H1 (cell line): ENCODE measurements around the gene DNAJC10. TPM values are rescaled to one million over a fixed set of nuclear protein-coding genes. Genes with fewer than 3 reads are reported as not detected.

ENCODE experiments used
- CTCF ChIA-PET: fragments of 300-600 bp; sonication (Branson Sonifier 250); formaldehyde crosslinking; loops from one replicate; lab custom pipeline; 2021; ENCODE audit not compliant: partially characterized antibody; lab: Charles Lee
- POLR2A ChIA-PET: fragments of 300-600 bp; sonication (Branson Sonifier 250); formaldehyde crosslinking; loops from one replicate; lab custom pipeline; 2021; ENCODE audit warnings: inconsistent platforms; ENCODE audit not compliant: partially characterized antibody; lab: Charles Lee
- DNase-seq, 2 experiments: peaks; one replicate each; pipeline versions ENCODE4 v3.0.0 to v3.0.0-alpha.2; 2010 to 2022; ENCODE audit warnings: low spot score in 2 of 2, low read depth in 1 of 2, mixed read lengths in 1 of 2
- FAIRE-seq: peaks from 2 replicates; lab custom pipeline; 2011; peaks lifted over from hg19 to GRCh38; lab: Jason Lieb, UNC
- H2AFZ ChIP-seq: 2 replicates; pipeline ENCODE4 v1.8.1; 2012; ENCODE audit warnings: low read length, inconsistent platforms
- H2AK5ac ChIP-seq: 2 replicates; pipeline ENCODE4 v1.6.1; 2013; ENCODE audit warnings: low read depth, low read length
- H2BK120ac ChIP-seq: replicated peaks from 2 replicates; pipeline ENCODE3; 2013; ENCODE audit warnings: low read depth, low read length, inconsistent platforms
- H2BK12ac ChIP-seq: 2 replicates; pipeline ENCODE4 v1.6.1; 2013; ENCODE audit warnings: low read depth, low read length
- H2BK15ac ChIP-seq: 2 replicates; pipeline ENCODE4 v1.6.1; 2013; ENCODE audit warnings: low read length
- H2BK20ac ChIP-seq: 2 replicates; pipeline ENCODE4 v1.6.1; 2013; ENCODE audit warnings: low read length
- H2BK5ac ChIP-seq: 2 replicates; pipeline ENCODE4 v1.6.1; 2013; ENCODE audit warnings: low read depth, low read length
- H3K14ac ChIP-seq: 2 replicates; pipeline ENCODE4 v1.6.1; 2013; ENCODE audit warnings: inconsistent platforms; ENCODE audit not compliant: insufficient read length
- H3K18ac ChIP-seq: 2 replicates; pipeline ENCODE4 v1.6.1; 2013; ENCODE audit warnings: low read length; ENCODE audit errors: extremely low read depth
- H3K23ac ChIP-seq: 2 replicates; pipeline ENCODE4 v1.6.1; 2013; ENCODE audit warnings: inconsistent platforms; ENCODE audit not compliant: insufficient read length
- H3K23me2 ChIP-seq: 2 replicates; pipeline ENCODE4 v1.6.1; 2013; ENCODE audit warnings: low read depth, low read length
- H3K27ac ChIP-seq: 2 replicates; pipeline ENCODE4 v1.6.1; 2011; ENCODE audit warnings: low read depth, low read length, inconsistent platforms
- H3K27me3 ChIP-seq, 4 experiments: replicated peaks in 1 of 4; 1 replicate in 1 of 4; 2 replicates in 3 of 4; pipeline versions ENCODE4 v1.6.1 to v1.8.1; 2011 to 2013; ENCODE audit warnings: low read length in 3 of 4, mild to moderate bottlenecking in 3 of 4, inconsistent platforms in 2 of 4, mixed read lengths in 2 of 4, moderate library complexity in 1 of 4; ENCODE audit not compliant: control insufficient read depth in 3 of 4, insufficient read depth in 3 of 4; ENCODE audit errors: extremely low read depth in 1 of 4
- H3K36me3 ChIP-seq, 4 experiments: 2 replicates each; pipeline versions ENCODE4 v1.6.1 to v1.8.1; 2011 to 2013; ENCODE audit warnings: mild to moderate bottlenecking in 4 of 4, low read length in 3 of 4, moderate library complexity in 2 of 4, control low read depth in 1 of 4, inconsistent platforms in 1 of 4; ENCODE audit not compliant: insufficient read depth in 4 of 4, control insufficient read depth in 2 of 4
- H3K4ac ChIP-seq: replicated peaks from 2 replicates; pipeline ENCODE3; 2013; ENCODE audit warnings: low read length, low read depth, mixed read lengths, inconsistent platforms; ENCODE audit not compliant: insufficient read length
- H3K4me1 ChIP-seq, 4 experiments: replicated peaks in 1 of 4; 1 replicate in 1 of 4; 2 replicates in 3 of 4; pipeline versions ENCODE4 v1.6.1 to v1.8.1; 2011 to 2013; ENCODE audit warnings: low read length in 3 of 4, inconsistent platforms in 2 of 4, mixed read lengths in 1 of 4; ENCODE audit not compliant: insufficient read depth in 4 of 4, control insufficient read depth in 3 of 4
- H3K4me2 ChIP-seq, 2 experiments: 2 replicates each; pipeline versions ENCODE4 v1.6.1 to v1.8.1; 2011 to 2013; ENCODE audit warnings: low read depth in 2 of 2, low read length in 2 of 2, control low read depth in 1 of 2, inconsistent platforms in 1 of 2, mild to moderate bottlenecking in 1 of 2; ENCODE audit not compliant: insufficient read depth in 1 of 2
- H3K4me3 ChIP-seq, 4 experiments: fragments of 200-600, 300-600 bp in 1 of 4; sonication (generic), shearing (Covaris generic), sonication (Bioruptor Twin) in 1 of 4; 2 replicates each; pipeline versions ENCODE4 v1.5.1 to v1.8.1; 2011 to 2016; ENCODE audit warnings: low read length in 4 of 4, low read depth in 3 of 4, control low read depth in 2 of 4, inconsistent platforms in 2 of 4, mild to moderate bottlenecking in 2 of 4, mixed read lengths in 1 of 4, moderate library complexity in 1 of 4; ENCODE audit not compliant: insufficient read depth in 2 of 4; ENCODE audit errors: extremely low read depth in 1 of 4
- H3K56ac ChIP-seq: replicated peaks from 2 replicates; pipeline ENCODE3; 2013; ENCODE audit warnings: low read depth, mild to moderate bottlenecking, mixed read lengths, low read length, inconsistent platforms; ENCODE audit not compliant: insufficient read length
- H3K79me1 ChIP-seq: 2 replicates; pipeline ENCODE4 v1.6.1; 2013; ENCODE audit warnings: low read depth, low read length, control low read depth
- H3K79me2 ChIP-seq, 2 experiments: 2 replicates each; pipeline versions ENCODE4 v1.6.1 to v1.8.1; 2012 to 2013; ENCODE audit warnings: low read length in 2 of 2, mild to moderate bottlenecking in 2 of 2, inconsistent platforms in 1 of 2; ENCODE audit not compliant: insufficient read depth in 2 of 2, control insufficient read depth in 1 of 2
- H3K9ac ChIP-seq, 4 experiments: replicated peaks in 1 of 4; 1 replicate in 1 of 4; 2 replicates in 3 of 4; pipeline versions ENCODE4 v1.6.1 to v1.8.1; 2011 to 2013; ENCODE audit warnings: low read depth in 3 of 4, low read length in 3 of 4, control low read depth in 2 of 4, mild to moderate bottlenecking in 2 of 4, moderate library complexity in 2 of 4, inconsistent platforms in 1 of 4; ENCODE audit errors: extremely low read depth in 1 of 4
- H3K9me3 ChIP-seq, 2 experiments: 2 replicates each; pipeline versions ENCODE4 v1.6.1 to v1.8.1; 2012 to 2013; ENCODE audit warnings: mild to moderate bottlenecking in 2 of 2, moderate library complexity in 2 of 2, control low read depth in 1 of 2, inconsistent platforms in 1 of 2, low read depth in 1 of 2, low read length in 1 of 2, mixed read lengths in 1 of 2; ENCODE audit not compliant: insufficient read depth in 2 of 2
- H4K20me1 ChIP-seq, 2 experiments: replicated peaks in 1 of 2; 2 replicates each; pipeline versions ENCODE3 to v1.8.1; 2011 to 2013; ENCODE audit warnings: inconsistent platforms in 2 of 2, low read length in 2 of 2, mild to moderate bottlenecking in 1 of 2; ENCODE audit not compliant: insufficient read depth in 2 of 2, control insufficient read depth in 1 of 2
- H4K5ac ChIP-seq: 2 replicates; pipeline ENCODE4 v1.6.1; 2013; ENCODE audit warnings: low read length, low read depth, mixed read lengths, inconsistent platforms; ENCODE audit not compliant: insufficient read length
- H4K8ac ChIP-seq: 2 replicates; pipeline ENCODE4 v1.8.0; 2013; ENCODE audit warnings: mild to moderate bottlenecking, moderate library complexity, low read length, inconsistent platforms; ENCODE audit not compliant: insufficient read depth; ENCODE audit errors: extremely low read depth
- H4K91ac ChIP-seq: replicated peaks from 2 replicates; pipeline ENCODE3; 2013; ENCODE audit warnings: low read length, mixed read lengths, inconsistent platforms; ENCODE audit not compliant: insufficient read length
- ATF2 ChIP-seq: IDR thresholded peaks from 2 replicates; pipeline ENCODE4 v1.6.1; 2012; ENCODE audit warnings: low read length, inconsistent platforms
- ATF3 ChIP-seq: IDR thresholded peaks from 2 replicates; pipeline ENCODE4 v1.6.1; 2011; ENCODE audit warnings: low read depth, mild to moderate bottlenecking, low read length; ENCODE audit not compliant: insufficient read depth
- BRCA1 ChIP-seq: IDR thresholded peaks from 2 replicates; pipeline ENCODE4 v1.6.1; 2012; ENCODE audit warnings: low read depth, low read length, improper control_type of control experiment
- CTBP2 ChIP-seq: IDR thresholded peaks from 2 replicates; pipeline ENCODE4 v1.7.0; 2011; ENCODE audit warnings: borderline replicate concordance, mild to moderate bottlenecking, moderate library complexity, mixed read lengths, low read length; ENCODE audit not compliant: insufficient read depth, insufficient read length
- RNF2 ChIP-seq: fragments of 200-900, 300-1000 bp; sonication (generic); IDR thresholded peaks from 2 replicates; pipeline ENCODE4 v1.7.1; 2016; ENCODE audit warnings: borderline replicate concordance, low read depth, mild to moderate bottlenecking, antibody characterized with exemption, low read length; ENCODE audit not compliant: poor library complexity, severe bottlenecking; ENCODE audit errors: missing control alignments
- SIRT6 ChIP-seq: IDR thresholded peaks from one replicate; pipeline ENCODE4 v1.7.1; 2012; ENCODE audit warnings: low read length, inconsistent platforms
- YY1 ChIP-seq: IDR thresholded peaks from 2 replicates; pipeline ENCODE4 v1.6.1; 2011; ENCODE audit warnings: low read depth, mild to moderate bottlenecking, low read length
- WGBS, 2 experiments: shearing (Covaris generic) in 1 of 2; methylation state at CpG; one replicate each; pipeline versions ENCODE4 v1.1.6 to v1.1.7; 2013 to 2015; ENCODE audit warnings: low lambda C conversion rate in 2 of 2, mixed read lengths in 2 of 2, inconsistent platforms in 1 of 2, low coverage in 1 of 2, missing lambda C conversion rate in 1 of 2; ENCODE audit not compliant: insufficient replicate concordance in 2 of 2, insufficient coverage in 1 of 2, insufficient read length in 1 of 2; ENCODE audit errors: extremely low coverage in 1 of 2, missing lambda C conversion rate in 1 of 2; 5-methylcytosine and 5-hydroxymethylcytosine counted together
- polyA plus RNA-seq, 7 experiments: library from polyadenylated mRNA; depleted of rRNA in 3 of 7; stranded (reverse) in 5 of 7; unstranded in 2 of 7; fragments of >200 nt in 5 of 7; fragments of 200-250 nt in 2 of 7; gene quantifications; 1 replicate in 5 of 7; 2 replicates in 1 of 7; 4 replicates in 1 of 7; pipeline versions ENCODE4 v1.2.1 to v1.2.3, GENCODE V29; 2011 to 2013; ENCODE audit warnings: missing spikeins in 2 of 7, mixed read lengths in 2 of 7
- total RNA-seq: library from RNA; stranded (reverse); fragmentation: NEBNext Ultra II Directional; extraction: Animal tissue kit (Norgen Biotek cat#: 25700); gene quantifications from 2 replicates; pipeline ENCODE4 v1.2.1, GENCODE V29; 2021
- TF ChIP-seq, protein P1 (sequence below): IDR thresholded peaks from 2 replicates; pipeline ENCODE4 v1.6.1; 2011; ENCODE audit warnings: low read length, improper control_type of control experiment

Gene DNAJC10
- total and polyA plus RNA-seq, 2 of the 8 experiments (the other 6 are each of a cell fraction or from before 2014, with no cell fraction given): 23.2 to 121 TPM

DNA sequence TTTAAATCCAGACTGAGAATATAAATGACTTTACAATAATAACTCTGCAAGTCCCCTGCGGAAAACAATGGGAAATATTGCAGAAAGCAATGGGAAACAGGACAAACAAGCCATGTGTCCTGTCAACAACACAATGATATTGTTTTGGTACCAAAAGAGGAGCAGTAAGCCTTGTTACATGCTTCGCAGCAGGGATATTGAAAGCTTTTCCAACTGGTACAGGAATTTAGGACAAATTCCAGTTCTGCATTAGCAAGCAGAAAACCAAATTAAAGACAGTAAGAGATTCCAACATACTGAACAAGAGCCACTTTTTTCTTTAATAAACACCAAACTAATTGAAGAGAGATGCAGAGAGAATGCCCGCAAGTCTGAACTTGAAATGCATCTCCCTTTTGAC lies 120.4 kb downstream of the DNAJC10 start:
- Histone ChIP-seq H3K4me2 (no peak overlapping the region), H3K9me3 (no peaks in the 10 kb centered on the region), H4K5ac (no peak overlapping the region), H3K4ac (no peak overlapping the region), H3K23me2 (no peaks in the 10 kb centered on the region), H2AFZ (no peak overlapping the region), H3K56ac (no peak overlapping the region), H3K27me3 (no peaks in the 10 kb centered on the region), H3K14ac (no peak overlapping the region), H4K8ac (no peak overlapping the region), H3K79me2 (no peaks in the 10 kb centered on the region), H4K20me1 (no peaks in the 10 kb centered on the region), H3K36me3 (no peaks in the 10 kb centered on the region), H3K27ac (no peak overlapping the region), H3K18ac (no peak overlapping the region), H2BK12ac (no peak overlapping the region), H3K79me1 (no peaks in the 10 kb centered on the region), H2BK15ac (no peak overlapping the region), H3K4me3 (no peak overlapping the region), H4K91ac (no peak overlapping the region), H3K23ac (no peak overlapping the region), H2BK20ac (no peak overlapping the region), H3K9ac (no peak overlapping the region), H2BK120ac (no peak overlapping the region), H2BK5ac (no peak overlapping the region), H3K4me1 (peaks cover 0 to 4% (median 0%) of the 10 kb centered on the region in 4 experiments; a peak in 4 of 7 replicates), H2AK5ac (no peak overlapping the region)
- no peak for TF ChIP-seq CTBP2
- TF ChIP-seq ATF2: no peak
- TF ChIP-seq, protein P1, sequence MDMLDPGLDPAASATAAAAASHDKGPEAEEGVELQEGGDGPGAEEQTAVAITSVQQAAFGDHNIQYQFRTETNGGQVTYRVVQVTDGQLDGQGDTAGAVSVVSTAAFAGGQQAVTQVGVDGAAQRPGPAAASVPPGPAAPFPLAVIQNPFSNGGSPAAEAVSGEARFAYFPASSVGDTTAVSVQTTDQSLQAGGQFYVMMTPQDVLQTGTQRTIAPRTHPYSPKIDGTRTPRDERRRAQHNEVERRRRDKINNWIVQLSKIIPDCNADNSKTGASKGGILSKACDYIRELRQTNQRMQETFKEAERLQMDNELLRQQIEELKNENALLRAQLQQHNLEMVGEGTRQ: no peak
- no peak for TF ChIP-seq BRCA1
- no peak for TF ChIP-seq SIRT6
- TF ChIP-seq ATF3: no peak
- no peak for TF ChIP-seq YY1
- no peak for TF ChIP-seq RNF2
- DNase-seq (no peak), FAIRE-seq (no peak)
- WGBS, 2 experiments: 82% methylated on average over 3 of the region's 3 CpGs; no CpG with 5 or more reads in 1 of the 2 experiments
- ChIA-PET POLR2A (no interaction called here), CTCF (interaction anchor here (0.7 kb wide), 2 partner anchors 30 to 775 kb away, joined by 3 read pairs; partner anchors contain the start of gene FRZB)
